Peyer's patch (tissue), 4 donors: ENCODE results near the gene ATP9A.

Experiments
- POLR2A ChIP-seq, 2 donors: fragments of 450-650 bp; IDR thresholded peaks; one replicate each; pipeline ENCODE4 v1.5.1; 2017; ENCODE audit warnings: antibody characterized with exemption in 2 of 2, mild to moderate bottlenecking in 2 of 2, moderate library complexity in 2 of 2
- TF ChIP-seq, protein P1 (sequence below), 6 experiments: fragments of 450-650 bp in 4 of 6; fragments of 200-600 bp in 2 of 6; sonication (generic) in 1 of 6; IDR thresholded peaks; one replicate each; pipeline ENCODE4 v1.5.1; 2017 to 2019; ENCODE audit warnings: antibody characterized with exemption in 6 of 6, mild to moderate bottlenecking in 3 of 6, moderate library complexity in 1 of 6

GRCh38 chr20:51637241-51637640 is 130.9 kb downstream of the ATP9A start:
- no peak for TF ChIP-seq POLR2A (IDR thresholded peaks at IDR 0.05)
- TF ChIP-seq, protein P1, sequence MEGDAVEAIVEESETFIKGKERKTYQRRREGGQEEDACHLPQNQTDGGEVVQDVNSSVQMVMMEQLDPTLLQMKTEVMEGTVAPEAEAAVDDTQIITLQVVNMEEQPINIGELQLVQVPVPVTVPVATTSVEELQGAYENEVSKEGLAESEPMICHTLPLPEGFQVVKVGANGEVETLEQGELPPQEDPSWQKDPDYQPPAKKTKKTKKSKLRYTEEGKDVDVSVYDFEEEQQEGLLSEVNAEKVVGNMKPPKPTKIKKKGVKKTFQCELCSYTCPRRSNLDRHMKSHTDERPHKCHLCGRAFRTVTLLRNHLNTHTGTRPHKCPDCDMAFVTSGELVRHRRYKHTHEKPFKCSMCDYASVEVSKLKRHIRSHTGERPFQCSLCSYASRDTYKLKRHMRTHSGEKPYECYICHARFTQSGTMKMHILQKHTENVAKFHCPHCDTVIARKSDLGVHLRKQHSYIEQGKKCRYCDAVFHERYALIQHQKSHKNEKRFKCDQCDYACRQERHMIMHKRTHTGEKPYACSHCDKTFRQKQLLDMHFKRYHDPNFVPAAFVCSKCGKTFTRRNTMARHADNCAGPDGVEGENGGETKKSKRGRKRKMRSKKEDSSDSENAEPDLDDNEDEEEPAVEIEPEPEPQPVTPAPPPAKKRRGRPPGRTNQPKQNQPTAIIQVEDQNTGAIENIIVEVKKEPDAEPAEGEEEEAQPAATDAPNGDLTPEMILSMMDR (IDR thresholded peaks at IDR 0.05): no peak
